ENCODE results near the gene CXCL5.

CXCL5 gene

DNA sequence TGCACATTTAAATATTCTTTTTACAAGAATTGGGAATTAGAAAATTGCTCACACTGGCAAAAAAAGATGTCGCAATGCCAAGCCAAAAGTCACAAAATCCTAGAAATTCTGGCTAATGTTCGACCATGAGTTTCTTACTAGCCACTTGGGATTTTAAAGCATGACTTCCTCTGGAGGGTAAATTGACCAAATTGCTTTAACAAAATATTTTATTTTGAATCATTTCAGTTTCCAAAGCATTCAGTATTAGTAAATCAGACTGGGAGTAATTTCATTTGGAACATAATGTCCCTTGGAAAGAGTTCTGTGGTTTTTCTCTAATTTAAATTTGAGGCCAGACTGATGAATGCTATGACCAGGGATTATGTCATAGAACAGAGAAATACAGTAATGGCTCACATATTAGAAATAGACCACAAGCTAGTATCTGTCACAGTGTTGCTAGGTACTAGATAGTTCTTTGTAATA lies 7.6 kb upstream of the CXCL5 start:
- no peak for TF ChIP-seq CTCF (conservative IDR thresholded peaks at IDR 0.05; ENCODE audit: low read depth, low read length)
- peak; percentile 54 for DNase-seq (ENCODE audit: low read depth)
- H3K4me3 ChIP-seq (ENCODE audit: low read depth, low read length), result no peak overlapping the region

GRCh38 chr4:74005528-74005927 lies 7.1 kb upstream of the CXCL5 start:
- H3K4me3 ChIP-seq (ENCODE audit: low read depth, low read length), result no peak overlapping the region
- no peak for DNase-seq (ENCODE audit: low read depth)
- no peak for TF ChIP-seq CTCF (conservative IDR thresholded peaks at IDR 0.05; ENCODE audit: low read depth, low read length)

- no peak overlapping the region for H3K4me3 ChIP-seq (ENCODE audit: low read depth, low read length)
- no peak for TF ChIP-seq CTCF (conservative IDR thresholded peaks at IDR 0.05; ENCODE audit: low read depth, low read length)
- DNase-seq (ENCODE audit: low read depth), result no peak
Observed at GRCh38 chr4:74004668-74005067, 6.2 kb upstream of the CXCL5 start.

DNA sequence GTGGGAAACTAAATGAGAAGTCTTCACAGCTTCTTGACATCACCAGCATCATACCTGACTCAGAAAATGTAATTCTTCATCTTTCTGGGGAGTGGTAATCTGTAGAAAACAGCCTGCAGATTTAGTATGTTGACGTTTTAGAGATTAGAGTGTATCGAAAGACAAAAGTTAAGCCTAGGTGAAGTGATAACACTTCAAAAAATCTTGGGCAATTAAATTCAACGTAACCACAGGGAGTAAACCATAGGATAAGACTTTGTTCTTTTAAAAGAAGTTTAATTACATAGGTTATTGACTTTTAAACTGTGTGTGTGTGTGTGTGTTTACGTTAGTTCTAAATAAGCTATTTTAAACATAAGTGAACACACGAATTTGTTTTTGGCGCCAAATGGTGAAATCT lies 1.8 kb upstream of the CXCL5 start:
- no peak overlapping the region for H3K4me3 ChIP-seq (ENCODE audit: low read depth, low read length)
- no peak for TF ChIP-seq CTCF (conservative IDR thresholded peaks at IDR 0.05; ENCODE audit: low read depth, low read length)

DNA sequence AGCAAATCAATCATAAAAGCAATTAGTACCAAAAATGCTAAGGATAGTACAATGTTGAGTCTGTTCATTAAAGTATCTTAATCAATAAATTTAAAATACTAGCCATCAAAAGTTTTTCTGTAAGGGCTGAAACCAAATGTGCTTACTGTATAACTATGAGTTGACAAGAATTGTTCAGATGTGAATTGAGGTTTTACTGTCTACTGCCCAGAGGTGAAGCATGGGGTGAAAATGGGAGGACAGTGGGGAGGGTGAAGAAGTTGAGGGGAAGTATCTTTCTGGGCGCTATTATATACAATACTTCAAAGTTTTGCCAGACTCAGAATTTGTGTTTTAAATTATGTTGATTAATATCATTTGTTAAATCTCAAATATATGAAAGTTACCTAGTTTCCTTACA lies 6.4 kb downstream of the CXCL5 start:
- DNase-seq (ENCODE audit: low read depth), result no peak
- TF ChIP-seq CTCF (conservative IDR thresholded peaks at IDR 0.05; ENCODE audit: low read depth, low read length), result no peak

More for the DNA sequence above, 1.8 kb upstream of the CXCL5 start:
- DNase-seq (ENCODE audit: low read depth), result no peak

DNA sequence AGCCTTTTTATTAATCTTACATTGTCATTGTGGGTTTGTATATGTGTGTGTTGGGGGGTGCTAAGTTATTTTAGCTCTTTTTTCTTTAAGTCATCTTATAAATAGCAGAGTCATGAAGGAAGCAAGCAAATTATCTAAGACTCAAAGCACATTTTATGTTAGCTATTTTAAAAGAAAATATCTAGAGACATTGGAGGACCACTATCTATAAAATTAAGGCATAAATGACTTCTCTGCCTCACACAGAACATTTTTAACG lies 6.8 kb downstream of the CXCL5 start:
- DNase-seq (ENCODE audit: low read depth), result no peak
- H3K4me3 ChIP-seq (ENCODE audit: low read depth, low read length), result no peak overlapping the region
- TF ChIP-seq CTCF (conservative IDR thresholded peaks at IDR 0.05; ENCODE audit: low read depth, low read length), result no peak

More for the DNA sequence above, 6.4 kb downstream of the CXCL5 start:
- no peak overlapping the region for H3K4me3 ChIP-seq (ENCODE audit: low read depth, low read length)

- no peak overlapping the region for H3K4me3 ChIP-seq (ENCODE audit: low read depth, low read length)
- TF ChIP-seq CTCF (conservative IDR thresholded peaks at IDR 0.05; ENCODE audit: low read depth, low read length), result no peak
- DNase-seq (ENCODE audit: low read depth), result no peak
Observed at GRCh38 chr4:73990988-73991741, 7.3 kb downstream of the CXCL5 start.

Data from choroid plexus epithelial cell (primary cell).